ENCODE measurements around the gene LMAN1L. TPM values are rescaled to one million over a fixed set of nuclear protein-coding genes. Genes with fewer than 3 reads are reported as not detected.
A peak's percentile ranks its signal among the peaks of the same experiment; 100 is the strongest.

Gene LMAN1L
- total RNA-seq, 1 donor from 2014 or later: not detected

DNA sequence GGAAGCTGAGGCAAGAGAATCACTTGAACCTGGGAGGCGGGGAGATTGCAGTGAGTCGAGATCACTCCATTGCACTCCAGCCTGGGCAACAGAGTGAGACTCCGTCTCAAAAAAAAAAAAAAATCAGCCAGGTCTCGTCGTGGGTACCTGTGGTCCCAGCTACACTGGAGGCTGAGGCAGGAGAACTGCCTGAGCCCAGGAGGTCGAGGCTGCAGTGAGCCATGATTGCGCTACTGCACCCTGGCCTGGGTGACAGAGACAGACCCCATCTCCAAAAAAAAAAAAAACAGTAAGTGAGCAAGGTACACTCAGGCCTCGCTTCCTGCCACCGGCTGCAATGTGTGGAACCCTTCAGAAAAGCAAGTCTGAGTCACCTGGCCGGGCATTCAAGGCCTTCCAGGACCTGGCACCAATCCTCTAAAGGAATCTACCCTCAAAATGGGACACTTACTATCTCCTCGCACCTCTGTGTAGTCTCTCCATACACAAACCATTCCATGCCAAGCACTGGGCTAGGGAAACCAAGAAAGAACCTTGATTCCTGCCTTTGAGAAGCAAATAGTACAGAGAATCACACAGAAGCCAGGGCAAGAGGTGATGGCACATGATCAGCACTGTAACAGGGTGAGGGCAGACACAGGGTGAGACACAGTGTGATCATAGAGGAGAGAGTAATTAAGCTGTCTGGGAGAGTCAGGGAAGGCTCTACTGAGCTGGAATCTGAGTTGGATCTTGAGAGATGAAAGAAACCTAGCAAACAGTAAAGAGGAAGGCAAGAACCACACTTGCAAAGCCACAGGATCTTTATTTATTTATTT lies 50.8 kb downstream of the LMAN1L start:
- no peak for TF ChIP-seq CTCF (IDR thresholded peaks at IDR 0.05; ENCODE audit: unreplicated experiment)
- Mint-ChIP-seq H3K27me3 (ENCODE audit: unreplicated experiment) (peaks cover 6% of the 10 kb centered on the region), H3K9me3 (ENCODE audit: unreplicated experiment) (peaks cover 5% of the 10 kb centered on the region), H3K27ac (ENCODE audit: unreplicated experiment) (peak overlapping the region; percentile 1), H3K4me3 (ENCODE audit: unreplicated experiment) (peak overlapping the region; percentile 5), H3K4me1 (ENCODE audit: unreplicated experiment) (peaks cover 35% of the 10 kb centered on the region), H3K36me3 (ENCODE audit: low read depth, unreplicated experiment) (peaks cover 30% of the 10 kb centered on the region)
- DNase-seq (ENCODE audit: low spot score): no peak

- Mint-ChIP-seq H3K36me3 (ENCODE audit: low read depth, unreplicated experiment) (peaks cover 30% of the 10 kb centered on the region), H3K27ac (ENCODE audit: unreplicated experiment) (no peak overlapping the region), H3K4me3 (ENCODE audit: unreplicated experiment) (peak overlapping the region; percentile 7), H3K9me3 (ENCODE audit: unreplicated experiment) (peaks cover 5% of the 10 kb centered on the region), H3K27me3 (ENCODE audit: unreplicated experiment) (peaks cover 6% of the 10 kb centered on the region), H3K4me1 (ENCODE audit: unreplicated experiment) (peaks cover 34% of the 10 kb centered on the region)
- TF ChIP-seq CTCF (IDR thresholded peaks at IDR 0.05; ENCODE audit: unreplicated experiment): no peak
- DNase-seq (ENCODE audit: low spot score): no peak
Observed at GRCh38 chr15:74864296-74864695, 51.7 kb downstream of the LMAN1L start.

- Mint-ChIP-seq H3K27ac (ENCODE audit: unreplicated experiment) (peak overlapping the region; percentile 52), H3K9me3 (ENCODE audit: unreplicated experiment) (peaks cover 5% of the 10 kb centered on the region)
Observed at GRCh38 chr15:74865316-74865715, 52.7 kb downstream of the LMAN1L start.

DNA sequence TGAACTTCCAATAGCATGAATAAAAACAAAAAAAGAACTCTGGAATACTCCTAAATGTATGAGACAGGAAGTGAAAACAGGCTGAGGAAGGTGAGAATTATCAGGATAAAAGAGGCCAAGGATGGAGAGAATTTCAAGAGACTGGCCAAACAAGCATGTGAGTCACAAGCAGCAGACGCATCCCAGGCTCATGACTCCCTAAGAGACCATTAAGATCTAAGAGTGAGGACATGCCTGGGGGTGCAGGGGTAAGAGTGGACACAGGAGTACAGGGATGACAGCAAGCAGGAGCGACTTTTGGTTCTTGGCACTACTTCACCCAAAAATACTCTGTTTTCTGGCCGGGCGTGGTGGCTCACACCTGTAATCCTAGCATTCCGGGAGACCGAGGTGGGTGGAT lies 53.5 kb downstream of the LMAN1L start:
- H3K27me3 Mint-ChIP-seq (ENCODE audit: unreplicated experiment): peaks cover 4% of the 10 kb centered on the region
- H3K9me3 Mint-ChIP-seq (ENCODE audit: unreplicated experiment): peaks cover 5% of the 10 kb centered on the region
- H3K4me1 Mint-ChIP-seq (ENCODE audit: unreplicated experiment): peaks cover 50% of the 10 kb centered on the region
- H3K4me3 Mint-ChIP-seq (ENCODE audit: unreplicated experiment): peak overlapping the region; percentile 38
- no peak for TF ChIP-seq CTCF (IDR thresholded peaks at IDR 0.05; ENCODE audit: unreplicated experiment)
- DNase-seq (ENCODE audit: low spot score): no peak
- peak overlapping the region; percentile 17 for H3K27ac Mint-ChIP-seq (ENCODE audit: unreplicated experiment)
- peaks cover 30% of the 10 kb centered on the region for H3K36me3 Mint-ChIP-seq (ENCODE audit: low read depth, unreplicated experiment)

More at GRCh38 chr15:74865316-74865715, 52.7 kb downstream of the LMAN1L start:
- peaks cover 4% of the 10 kb centered on the region for H3K27me3 Mint-ChIP-seq (ENCODE audit: unreplicated experiment)
- no peak for DNase-seq (ENCODE audit: low spot score)
- H3K4me3 Mint-ChIP-seq (ENCODE audit: unreplicated experiment): no peak overlapping the region
- TF ChIP-seq CTCF (IDR thresholded peaks at IDR 0.05; ENCODE audit: unreplicated experiment): no peak
- peaks cover 42% of the 10 kb centered on the region for H3K4me1 Mint-ChIP-seq (ENCODE audit: unreplicated experiment)
- H3K36me3 Mint-ChIP-seq (ENCODE audit: low read depth, unreplicated experiment): peaks cover 30% of the 10 kb centered on the region

GRCh38 chr15:74867466-74868038 lies 54.9 kb downstream of the LMAN1L start:
- TF ChIP-seq CTCF (IDR thresholded peaks at IDR 0.05; ENCODE audit: unreplicated experiment): no peak
- Mint-ChIP-seq H3K9me3 (ENCODE audit: unreplicated experiment) (peaks cover 5% of the 10 kb centered on the region), H3K4me3 (ENCODE audit: unreplicated experiment) (peak overlapping the region; percentile 29), H3K4me1 (ENCODE audit: unreplicated experiment) (peaks cover 53% of the 10 kb centered on the region), H3K36me3 (ENCODE audit: low read depth, unreplicated experiment) (peaks cover 30% of the 10 kb centered on the region), H3K27ac (ENCODE audit: unreplicated experiment) (no peak overlapping the region), H3K27me3 (ENCODE audit: unreplicated experiment) (peaks cover 8% of the 10 kb centered on the region)
- no peak for DNase-seq (ENCODE audit: low spot score)

All from endothelial cell (in vitro differentiated cells).